SU-DHL-6 (cell line): Measurements from ENCODE around the gene RAB38.

ENCODE experiments used
- EZH2phosphoT487 ChIP-seq: fragments of 200-600 bp; sonication (generic), shearing (Covaris generic); conservative IDR thresholded peaks from 2 replicates; pipeline ENCODE4 v1.6.1; 2018; ENCODE audit warnings: mild to moderate bottlenecking, antibody characterized with exemption, low read length, moderate library complexity, mixed read lengths
- TF ChIP-seq, protein P1 (sequence below): fragments of 200-600 bp; sonication (generic); IDR thresholded peaks from one replicate; pipeline ENCODE4 v1.5.1; 2017; ENCODE audit warnings: antibody characterized with exemption, mild to moderate bottlenecking, low read length, moderate library complexity; ENCODE audit not compliant: insufficient read depth, poor library complexity, severe bottlenecking

DNA sequence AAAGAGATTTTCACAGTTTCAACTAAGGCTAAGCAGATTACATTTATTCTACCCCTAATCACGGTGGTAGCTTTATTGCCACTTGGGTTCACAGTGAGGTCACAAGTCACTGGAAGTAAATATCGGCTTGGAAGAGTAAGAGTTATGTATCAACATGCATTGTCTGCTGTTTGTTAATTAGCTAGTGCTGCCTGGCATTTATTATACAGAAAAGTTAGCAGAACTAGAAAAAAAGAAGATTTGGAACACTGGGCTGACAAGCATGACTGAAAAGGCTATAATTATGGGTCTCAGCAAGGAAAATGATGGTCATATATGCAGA, 13.7 kb upstream of the RAB38 start:
- TF ChIP-seq, protein P1, sequence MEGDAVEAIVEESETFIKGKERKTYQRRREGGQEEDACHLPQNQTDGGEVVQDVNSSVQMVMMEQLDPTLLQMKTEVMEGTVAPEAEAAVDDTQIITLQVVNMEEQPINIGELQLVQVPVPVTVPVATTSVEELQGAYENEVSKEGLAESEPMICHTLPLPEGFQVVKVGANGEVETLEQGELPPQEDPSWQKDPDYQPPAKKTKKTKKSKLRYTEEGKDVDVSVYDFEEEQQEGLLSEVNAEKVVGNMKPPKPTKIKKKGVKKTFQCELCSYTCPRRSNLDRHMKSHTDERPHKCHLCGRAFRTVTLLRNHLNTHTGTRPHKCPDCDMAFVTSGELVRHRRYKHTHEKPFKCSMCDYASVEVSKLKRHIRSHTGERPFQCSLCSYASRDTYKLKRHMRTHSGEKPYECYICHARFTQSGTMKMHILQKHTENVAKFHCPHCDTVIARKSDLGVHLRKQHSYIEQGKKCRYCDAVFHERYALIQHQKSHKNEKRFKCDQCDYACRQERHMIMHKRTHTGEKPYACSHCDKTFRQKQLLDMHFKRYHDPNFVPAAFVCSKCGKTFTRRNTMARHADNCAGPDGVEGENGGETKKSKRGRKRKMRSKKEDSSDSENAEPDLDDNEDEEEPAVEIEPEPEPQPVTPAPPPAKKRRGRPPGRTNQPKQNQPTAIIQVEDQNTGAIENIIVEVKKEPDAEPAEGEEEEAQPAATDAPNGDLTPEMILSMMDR: no peak
- no peak for TF ChIP-seq EZH2phosphoT487
